ENCODE data around the gene NTRK2.

DNA sequence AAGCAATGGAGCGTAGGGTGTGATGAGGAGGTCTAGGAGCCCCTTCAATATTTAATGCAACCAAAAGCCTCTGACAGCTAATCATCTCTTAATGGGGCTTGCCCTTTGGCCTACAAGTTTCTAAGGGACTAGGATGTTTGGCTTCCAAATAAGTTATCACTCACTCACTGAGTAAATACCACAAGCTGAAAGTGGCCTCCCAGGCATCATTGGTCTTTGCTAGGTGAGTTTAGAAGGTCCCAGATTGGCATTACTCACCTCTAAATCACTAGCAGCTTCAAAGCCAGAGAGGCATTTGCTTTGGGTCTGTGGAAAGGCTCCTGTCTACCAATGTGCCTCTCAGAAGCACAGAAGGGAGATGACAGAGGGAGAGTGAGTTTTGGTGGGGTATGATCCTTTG, 344.2 kb downstream of the NTRK2 start:
- TF ChIP-seq POLR2A (IDR thresholded peaks at IDR 0.05): no peak
- TF ChIP-seq, protein P1, sequence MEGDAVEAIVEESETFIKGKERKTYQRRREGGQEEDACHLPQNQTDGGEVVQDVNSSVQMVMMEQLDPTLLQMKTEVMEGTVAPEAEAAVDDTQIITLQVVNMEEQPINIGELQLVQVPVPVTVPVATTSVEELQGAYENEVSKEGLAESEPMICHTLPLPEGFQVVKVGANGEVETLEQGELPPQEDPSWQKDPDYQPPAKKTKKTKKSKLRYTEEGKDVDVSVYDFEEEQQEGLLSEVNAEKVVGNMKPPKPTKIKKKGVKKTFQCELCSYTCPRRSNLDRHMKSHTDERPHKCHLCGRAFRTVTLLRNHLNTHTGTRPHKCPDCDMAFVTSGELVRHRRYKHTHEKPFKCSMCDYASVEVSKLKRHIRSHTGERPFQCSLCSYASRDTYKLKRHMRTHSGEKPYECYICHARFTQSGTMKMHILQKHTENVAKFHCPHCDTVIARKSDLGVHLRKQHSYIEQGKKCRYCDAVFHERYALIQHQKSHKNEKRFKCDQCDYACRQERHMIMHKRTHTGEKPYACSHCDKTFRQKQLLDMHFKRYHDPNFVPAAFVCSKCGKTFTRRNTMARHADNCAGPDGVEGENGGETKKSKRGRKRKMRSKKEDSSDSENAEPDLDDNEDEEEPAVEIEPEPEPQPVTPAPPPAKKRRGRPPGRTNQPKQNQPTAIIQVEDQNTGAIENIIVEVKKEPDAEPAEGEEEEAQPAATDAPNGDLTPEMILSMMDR (IDR thresholded peaks at IDR 0.05): no peak
- TF ChIP-seq POLR2AphosphoS5 (IDR thresholded peaks at IDR 0.05): no peak

All from suprapubic skin (tissue), 4 donors.